WTC11 (cell line): ENCODE results near the gene CEP131. TPM values are rescaled to one million over a fixed set of nuclear protein-coding genes. Genes with fewer than 3 reads are reported as not detected.

Experiments used
- ATAC-seq: fragments of 200-7000 bp; cut with Tn5 transposase; 2 replicates; pipeline ENCODE4 v1.10.0; 2021; ENCODE audit warnings: mild to moderate bottlenecking, moderate library complexity
- CTCF ChIA-PET: fragments of 300-600 bp; sonication (Branson Sonifier 250); formaldehyde crosslinking; loops from one replicate; lab custom pipeline; 2021; ENCODE audit warnings: antibody characterized with exemption; lab: Charles Lee
- POLR2A ChIA-PET: fragments of 350-600 bp; sonication (Branson Sonifier 250); formaldehyde crosslinking; loops from one replicate; lab custom pipeline; 2021; ENCODE audit warnings: antibody characterized with exemption; lab: Charles Lee
- DNase-seq: peaks from one replicate; pipeline ENCODE4 v3.0.0; 2021; ENCODE audit warnings: low spot score
- H3K27ac Mint-ChIP-seq: 2 replicates; pipeline ENCODE4 v1.8.0; 2021; ENCODE audit warnings: mixed read lengths
- H3K27me3 Mint-ChIP-seq: 2 replicates; pipeline ENCODE4 v1.8.0; 2021; ENCODE audit warnings: low read depth, mild to moderate bottlenecking, moderate library complexity, mixed read lengths
- H3K36me3 Mint-ChIP-seq: 2 replicates; pipeline ENCODE4 v1.8.0; 2021; ENCODE audit warnings: mixed read lengths
- H3K4me1 Mint-ChIP-seq: 2 replicates; pipeline ENCODE4 v1.8.0; 2022; ENCODE audit warnings: mixed read lengths
- H3K4me3 Mint-ChIP-seq: 2 replicates; pipeline ENCODE4 v1.8.0; 2021; ENCODE audit warnings: mild to moderate bottlenecking, moderate library complexity, mixed read lengths
- H3K9me3 Mint-ChIP-seq: 2 replicates; pipeline ENCODE4 v1.8.0; 2021; ENCODE audit warnings: mixed read lengths
- CDX4 ChIP-seq: fragments of 250-450 bp; sonication (Bioruptor Pico); IDR thresholded peaks from 2 replicates; pipeline ENCODE4 v1.9.0; 2021; ENCODE audit warnings: moderate library complexity, mild to moderate bottlenecking, inconsistent platforms, borderline replicate concordance
- CREB1 ChIP-seq: sonication (generic); formaldehyde crosslinking; IDR thresholded peaks from 2 replicates; pipeline ENCODE4 v1.8.0; 2023; ENCODE audit warnings: mild to moderate bottlenecking, missing genetic modification reagents
- E2F5 ChIP-seq: sonication (generic); formaldehyde crosslinking; IDR thresholded peaks from 2 replicates; pipeline ENCODE4 v1.8.1; 2022; ENCODE audit warnings: mild to moderate bottlenecking, moderate library complexity, missing genetic modification reagents
- ERG ChIP-seq: fragments of 250-450 bp; sonication (Bioruptor Pico); IDR thresholded peaks from 2 replicates; pipeline ENCODE4 v1.8.0; 2021; ENCODE audit warnings: mild to moderate bottlenecking
- HMGA2 ChIP-seq: fragments of 250-450 bp; sonication (Bioruptor Pico); IDR thresholded peaks from 2 replicates; pipeline ENCODE4 v1.4.0; 2021; ENCODE audit warnings: mild to moderate bottlenecking, moderate library complexity
- HMGXB4 ChIP-seq: sonication (generic); formaldehyde crosslinking; IDR thresholded peaks from 2 replicates; pipeline ENCODE4 v1.8.1; 2023; ENCODE audit warnings: mild to moderate bottlenecking, moderate library complexity, missing genetic modification reagents
- JAZF1 ChIP-seq: fragments of 250-450 bp; sonication (Bioruptor Pico); IDR thresholded peaks from 2 replicates; pipeline ENCODE4 v1.9.0; 2021; ENCODE audit warnings: moderate library complexity, mild to moderate bottlenecking, inconsistent platforms
- JUN ChIP-seq: sonication (generic); formaldehyde crosslinking; IDR thresholded peaks from 2 replicates; pipeline ENCODE4 v1.8.0; 2023; ENCODE audit warnings: mild to moderate bottlenecking, missing genetic modification reagents
- NR1H2 ChIP-seq: sonication (generic); formaldehyde crosslinking; IDR thresholded peaks from 2 replicates; pipeline ENCODE4 v1.9.0; 2021; ENCODE audit warnings: mild to moderate bottlenecking, moderate library complexity, missing genetic modification reagents
- NR3C1 ChIP-seq: sonication (generic); formaldehyde crosslinking; conservative IDR thresholded peaks from 2 replicates; pipeline ENCODE4 v1.8.1; 2023; ENCODE audit warnings: low read depth, mild to moderate bottlenecking, missing genetic modification reagents
- PRDM15 ChIP-seq: sonication (generic); formaldehyde crosslinking; IDR thresholded peaks from 2 replicates; pipeline ENCODE4 v1.8.0; 2022; ENCODE audit warnings: missing genetic modification reagents
- RELA ChIP-seq: sonication (generic); formaldehyde crosslinking; IDR thresholded peaks from 2 replicates; pipeline ENCODE4 v1.8.1; 2022; ENCODE audit warnings: missing genetic modification reagents, mild to moderate bottlenecking, borderline replicate concordance
- TEAD4 ChIP-seq: sonication (generic); formaldehyde crosslinking; IDR thresholded peaks from 2 replicates; pipeline ENCODE4 v1.8.0; 2022; ENCODE audit warnings: mild to moderate bottlenecking, missing genetic modification reagents
- ZBTB21 ChIP-seq: sonication (generic); formaldehyde crosslinking; IDR thresholded peaks from 2 replicates; pipeline ENCODE4 v1.8.1; 2023; ENCODE audit warnings: mild to moderate bottlenecking, missing genetic modification reagents, borderline replicate concordance
- ZNF232 ChIP-seq: sonication (generic); formaldehyde crosslinking; IDR thresholded peaks from 2 replicates; pipeline ENCODE4 v1.8.0; 2022; ENCODE audit warnings: mild to moderate bottlenecking, missing genetic modification reagents
- ZNF512 ChIP-seq: sonication (generic); formaldehyde crosslinking; IDR thresholded peaks from 2 replicates; pipeline ENCODE4 v1.8.1; 2022; ENCODE audit warnings: missing genetic modification reagents, borderline replicate concordance
- total RNA-seq: library from RNA; stranded (reverse); gene quantifications from 3 replicates; pipeline ENCODE4 v1.2.3, GENCODE V29; 2021

The CEP131 gene
- total RNA-seq, 1 experiment from 2014 or later: 35.2 TPM

GRCh38 chr17:81233316-81233715, 10.6 kb upstream of the CEP131 start:
- DNase-seq (no peak), ATAC-seq (no peak)
- no peak overlapping the region for H3K4me3 Mint-ChIP-seq
- H3K27me3 Mint-ChIP-seq: no peaks in the 10 kb centered on the region; the same call in 1 of the 2 replicates
- ChIA-PET POLR2A (interaction anchor here (0.7 kb wide), 1 partner anchor 90 kb away, joined by 3 read pairs; no protein-coding TSS in a partner anchor), CTCF (no interaction called here)
- no peaks in the 10 kb centered on the region for H3K9me3 Mint-ChIP-seq
- no peak overlapping the region for H3K27ac Mint-ChIP-seq
- H3K4me1 Mint-ChIP-seq: peaks cover 5% of the 10 kb centered on the region
- H3K36me3 Mint-ChIP-seq: peaks cover 14% of the 10 kb centered on the region
- TF ChIP-seq TEAD4 (CRISPR knock-in tag): no peak
- TF ChIP-seq JAZF1: no peak
- TF ChIP-seq HMGA2 (CRISPR knock-in tag): no peak
- no peak for TF ChIP-seq JUN
- no peak for TF ChIP-seq NR1H2 (CRISPR knock-in tag)
- TF ChIP-seq ERG (CRISPR knock-in tag): no peak
- TF ChIP-seq NR3C1 (CRISPR knock-in tag): no peak
- TF ChIP-seq PRDM15 (CRISPR knock-in tag): no peak
- no peak for TF ChIP-seq ZNF232 (CRISPR knock-in tag)
- no peak for TF ChIP-seq CDX4 (CRISPR knock-in tag)
- TF ChIP-seq, all 79 proteins: peak for 0

GRCh38 chr17:81232616-81233241, 10.0 kb upstream of the CEP131 start:
- no peak for DNase-seq
- ATAC-seq: no peak
- CTCF ChIA-PET: interaction anchor here (0.9 kb wide), 1 partner anchor 90 kb away, joined by 4 read pairs; no protein-coding TSS in a partner anchor

More at GRCh38 chr17:81232616-81233241, 10.0 kb upstream of the CEP131 start:
- Mint-ChIP-seq H3K4me1 (peaks cover under 1% of the 10 kb centered on the region), H3K36me3 (peaks cover 14% of the 10 kb centered on the region), H3K27me3 (no peaks in the 10 kb centered on the region; the same call in 1 of the 2 replicates), H3K4me3 (no peak overlapping the region), H3K27ac (no peak overlapping the region), H3K9me3 (no peaks in the 10 kb centered on the region)
- TF ChIP-seq CREB1 (CRISPR knock-in tag): no peak
- no peak for TF ChIP-seq ZBTB21 (CRISPR knock-in tag)
- TF ChIP-seq ZNF512 (CRISPR knock-in tag): no peak
- no peak for TF ChIP-seq RELA (CRISPR knock-in tag)
- TF ChIP-seq JUN: no peak
- TF ChIP-seq E2F5 (CRISPR knock-in tag): no peak
- TF ChIP-seq HMGXB4 (CRISPR knock-in tag): no peak
- POLR2A ChIA-PET: interaction anchor here (0.7 kb wide), 1 partner anchor 89 kb away, joined by 3 read pairs; no protein-coding TSS in a partner anchor
